GM12878 (cell line): ENCODE results near the gene CD38.

Experiments
- BMI1 ChIP-seq: fragments of 450-650 bp; IDR thresholded peaks from 2 replicates; pipeline ENCODE4 v1.6.1; 2016; ENCODE audit warnings: mild to moderate bottlenecking, moderate library complexity, borderline replicate concordance
- EP300 ChIP-seq, 2 experiments: fragments of 150-350 bp in 1 of 2; IDR thresholded peaks; 2 replicates each; pipeline ENCODE4 v1.6.1; 2011 to 2012; ENCODE audit warnings: low read depth in 2 of 2, low read length in 2 of 2, borderline replicate concordance in 1 of 2, improper control_type of control experiment in 1 of 2, inconsistent platforms in 1 of 2; ENCODE audit not compliant: control insufficient read depth in 1 of 2
- ETV6 ChIP-seq, 2 experiments: fragments of 450-650 bp in 1 of 2; IDR thresholded peaks in 1 of 2; conservative IDR thresholded peaks in 1 of 2; 2 replicates each; pipeline ENCODE4 v1.6.1; 2014; ENCODE audit warnings: antibody characterized with exemption in 1 of 2, borderline replicate concordance in 1 of 2, low read depth in 1 of 2, mild to moderate bottlenecking in 1 of 2, moderate library complexity in 1 of 2
- JUND ChIP-seq: IDR thresholded peaks from 2 replicates; pipeline ENCODE4 v1.6.1; 2012; ENCODE audit warnings: low read depth, mild to moderate bottlenecking, low read length, improper control_type of control experiment, moderate library complexity
- KLF5 ChIP-seq: fragments of 450-650 bp; IDR thresholded peaks from 2 replicates; pipeline ENCODE4 v1.6.1; 2014; ENCODE audit warnings: mild to moderate bottlenecking; ENCODE audit not compliant: partially characterized antibody
- NFXL1 ChIP-seq: fragments of 450-650 bp; IDR thresholded peaks from 2 replicates; pipeline ENCODE4 v1.6.1; 2017; ENCODE audit warnings: antibody characterized with exemption, mild to moderate bottlenecking, borderline replicate concordance
- NR2C2 ChIP-seq: IDR thresholded peaks from 2 replicates; pipeline ENCODE4 v1.6.1; 2011; ENCODE audit warnings: borderline replicate concordance, low read depth; ENCODE audit not compliant: control insufficient read depth, insufficient read length
- NR2F1 ChIP-seq: fragments of 450-650 bp; conservative IDR thresholded peaks from 2 replicates; pipeline ENCODE4 v1.6.1; 2017; ENCODE audit warnings: mild to moderate bottlenecking
- POLR2A ChIP-seq: IDR thresholded peaks from 2 replicates; pipeline ENCODE4 v1.6.1; 2011; ENCODE audit warnings: low read depth, mild to moderate bottlenecking, low read length
- SUZ12 ChIP-seq: fragments of 200-600 bp; sonication (generic); IDR thresholded peaks from one replicate; pipeline ENCODE4 v1.6.1; 2018; ENCODE audit warnings: antibody characterized with exemption, mild to moderate bottlenecking; ENCODE audit not compliant: unreplicated experiment
- TAF1 ChIP-seq: IDR thresholded peaks from 2 replicates; pipeline ENCODE4 v1.6.1; 2011; ENCODE audit warnings: mild to moderate bottlenecking, low read depth, low read length, borderline replicate concordance
- TF ChIP-seq, protein P1 (sequence below), 3 experiments: IDR thresholded peaks in 2 of 3; conservative IDR thresholded peaks in 1 of 3; 2 replicates each; pipeline ENCODE4 v1.5.1; 2011; ENCODE audit warnings: low read depth in 3 of 3, low read length in 3 of 3, mild to moderate bottlenecking in 3 of 3, control low read depth in 2 of 3, moderate library complexity in 2 of 3, inconsistent platforms in 1 of 3, mixed read lengths in 1 of 3; ENCODE audit not compliant: control insufficient read depth in 2 of 3, insufficient read depth in 1 of 3; ENCODE audit errors: extremely low read depth in 1 of 3

- TF ChIP-seq JUND (no peak), KLF5 (no peak), NR2F1 (peak; percentile 81), POLR2A (no peak), ETV6 (conservative IDR thresholded peaks at IDR 0.05 in 1 of 2, IDR thresholded peaks at IDR 0.05 in 1 of 2; ENCODE audit: borderline replicate concordance in 1 of 2, low read depth in 1 of 2) (no peak), EP300 (IDR thresholded peaks at IDR 0.05; ENCODE audit: borderline replicate concordance in 1 of 2, control insufficient read depth in 1 of 2, low read depth in 2 of 2, low read length in 2 of 2) (peak in 1 of 2 experiments; percentile 40; a peak in 1 of 4 replicates), TAF1 (no peak), NFXL1 (no peak), SUZ12 (no peak), NR2C2 (no peak), BMI1 (peak; percentile 79)
- TF ChIP-seq, protein P1, sequence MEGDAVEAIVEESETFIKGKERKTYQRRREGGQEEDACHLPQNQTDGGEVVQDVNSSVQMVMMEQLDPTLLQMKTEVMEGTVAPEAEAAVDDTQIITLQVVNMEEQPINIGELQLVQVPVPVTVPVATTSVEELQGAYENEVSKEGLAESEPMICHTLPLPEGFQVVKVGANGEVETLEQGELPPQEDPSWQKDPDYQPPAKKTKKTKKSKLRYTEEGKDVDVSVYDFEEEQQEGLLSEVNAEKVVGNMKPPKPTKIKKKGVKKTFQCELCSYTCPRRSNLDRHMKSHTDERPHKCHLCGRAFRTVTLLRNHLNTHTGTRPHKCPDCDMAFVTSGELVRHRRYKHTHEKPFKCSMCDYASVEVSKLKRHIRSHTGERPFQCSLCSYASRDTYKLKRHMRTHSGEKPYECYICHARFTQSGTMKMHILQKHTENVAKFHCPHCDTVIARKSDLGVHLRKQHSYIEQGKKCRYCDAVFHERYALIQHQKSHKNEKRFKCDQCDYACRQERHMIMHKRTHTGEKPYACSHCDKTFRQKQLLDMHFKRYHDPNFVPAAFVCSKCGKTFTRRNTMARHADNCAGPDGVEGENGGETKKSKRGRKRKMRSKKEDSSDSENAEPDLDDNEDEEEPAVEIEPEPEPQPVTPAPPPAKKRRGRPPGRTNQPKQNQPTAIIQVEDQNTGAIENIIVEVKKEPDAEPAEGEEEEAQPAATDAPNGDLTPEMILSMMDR (IDR thresholded peaks at IDR 0.05 in 2 of 3, conservative IDR thresholded peaks at IDR 0.05 in 1 of 3; ENCODE audit: control insufficient read depth in 2 of 3, extremely low read depth in 1 of 3, insufficient read depth in 1 of 3, low read depth in 3 of 3, low read length in 3 of 3), result no peak
Measured at GRCh38 chr4:15809058-15809457, 30.9 kb downstream of the CD38 start.
